GM12878 (cell line): ENCODE measurements around the gene KASH5. TPM values are rescaled to one million over a fixed set of nuclear protein-coding genes. Genes with fewer than 3 reads are reported as not detected.

ENCODE experiments used
- BHLHE40 ChIP-seq, 2 experiments: fragments of 450-650 bp in 1 of 2; IDR thresholded peaks; 2 replicates each; pipeline ENCODE4 v1.6.1; 2011 to 2017; ENCODE audit warnings: low read depth in 2 of 2, borderline replicate concordance in 1 of 2, improper control_type of control experiment in 1 of 2, low read length in 1 of 2, mild to moderate bottlenecking in 1 of 2
- CREB1 ChIP-seq: IDR thresholded peaks from 2 replicates; pipeline ENCODE4 v1.6.1; 2012; ENCODE audit warnings: low read depth, mild to moderate bottlenecking, inconsistent platforms
- EP300 ChIP-seq, 2 experiments: fragments of 150-350 bp in 1 of 2; IDR thresholded peaks; 2 replicates each; pipeline ENCODE4 v1.6.1; 2011 to 2012; ENCODE audit warnings: low read depth in 2 of 2, low read length in 2 of 2, borderline replicate concordance in 1 of 2, improper control_type of control experiment in 1 of 2, inconsistent platforms in 1 of 2; ENCODE audit not compliant: control insufficient read depth in 1 of 2
- EZH2 ChIP-seq: IDR thresholded peaks from 2 replicates; pipeline ENCODE4 v1.6.1; 2012; ENCODE audit warnings: low read depth, mild to moderate bottlenecking, control low read depth, inconsistent platforms, low read length, borderline replicate concordance; ENCODE audit not compliant: control insufficient read depth
- HCFC1 ChIP-seq: fragments of 150-350 bp; IDR thresholded peaks from 2 replicates; pipeline ENCODE4 v1.6.1; 2014; ENCODE audit warnings: low read length
- HSF1 ChIP-seq: fragments of 150-350 bp; IDR thresholded peaks from 2 replicates; pipeline ENCODE4 v1.6.1; 2014; ENCODE audit warnings: mild to moderate bottlenecking, low read depth, low read length
- IRF5 ChIP-seq: fragments of 450-650 bp; IDR thresholded peaks from 2 replicates; pipeline ENCODE4 v1.6.1; 2017; ENCODE audit warnings: borderline replicate concordance
- MEF2A ChIP-seq: IDR thresholded peaks from 2 replicates; pipeline ENCODE4 v1.6.1; 2011; ENCODE audit warnings: low read depth, mild to moderate bottlenecking, low read length, moderate library complexity; ENCODE audit not compliant: insufficient read depth
- MTA2 ChIP-seq: fragments of 450-650 bp; IDR thresholded peaks from 2 replicates; pipeline ENCODE4 v1.6.1; 2016; ENCODE audit warnings: low read depth, mild to moderate bottlenecking, moderate library complexity
- NR2C1 ChIP-seq: fragments of 450-650 bp; IDR thresholded peaks from 2 replicates; pipeline ENCODE4 v1.6.1; 2017; ENCODE audit warnings: antibody characterized with exemption, mild to moderate bottlenecking, moderate library complexity
- POLR2AphosphoS2 ChIP-seq: IDR thresholded peaks from 2 replicates; pipeline ENCODE4 v1.6.1; 2011; ENCODE audit warnings: low read depth, mild to moderate bottlenecking, low read length, improper control_type of control experiment, moderate library complexity
- SP1 ChIP-seq: IDR thresholded peaks from one replicate; pipeline ENCODE4 v1.6.1; 2011; ENCODE audit warnings: low read depth, low read length
- WRNIP1 ChIP-seq: IDR thresholded peaks from 2 replicates; pipeline ENCODE4 v1.6.1; 2011; ENCODE audit warnings: low read depth, low read length, improper control_type of control experiment, borderline replicate concordance
- ZNF217 ChIP-seq: fragments of 450-650 bp; IDR thresholded peaks from 2 replicates; pipeline ENCODE4 v1.6.1; 2017; ENCODE audit warnings: antibody characterized with exemption, mild to moderate bottlenecking
- ZNF24 ChIP-seq: fragments of 450-650 bp; IDR thresholded peaks from 2 replicates; pipeline ENCODE4 v1.6.1; 2017; ENCODE audit warnings: antibody characterized with exemption, mild to moderate bottlenecking
- ZNF592 ChIP-seq: fragments of 450-650 bp; IDR thresholded peaks from 2 replicates; pipeline ENCODE4 v1.6.1; 2017; ENCODE audit warnings: mild to moderate bottlenecking, moderate library complexity
- polyA plus RNA-seq, 11 experiments: library from polyadenylated mRNA; depleted of rRNA in 4 of 11; unstranded in 6 of 11; stranded (reverse) in 5 of 11; fragments of >200 nt; fragmentation: Nextera tagmentation in 4 of 11; fragmentation: Illumina TruSeq in 1 of 11; extraction: Ambion mirVana in 4 of 11; extraction: Trizol in 1 of 11; gene quantifications; 1 replicate in 1 of 11; 2 replicates in 10 of 11; pipeline versions ENCODE4 v1.2.1 to v1.2.3, GENCODE V29; 2011 to 2016; ENCODE audit warnings: inconsistent platforms in 2 of 11, missing spikeins in 2 of 11, low read depth in 1 of 11
- total RNA-seq, 4 experiments: library from RNA; depleted of rRNA in 3 of 4; stranded (reverse); fragments of >200 nt in 3 of 4; fragmentation: Illumina TruSeq in 1 of 4; extraction: Trizol in 1 of 4; gene quantifications; 2 replicates each; pipeline versions ENCODE4 v1.2.1 to v1.2.3, GENCODE V29; 2013 to 2021
- TF ChIP-seq, protein P1 (sequence below): fragments of 450-650 bp; IDR thresholded peaks from 2 replicates; pipeline ENCODE4 v1.6.1; 2016; ENCODE audit warnings: mild to moderate bottlenecking, moderate library complexity, borderline replicate concordance

KASH5 gene
- total and polyA plus RNA-seq, 10 of the 15 experiments (the other 5 are each of a cell fraction or from before 2014, with no cell fraction given): 0.03 to 0.06 (median 0.05) TPM; not detected in 7

DNA sequence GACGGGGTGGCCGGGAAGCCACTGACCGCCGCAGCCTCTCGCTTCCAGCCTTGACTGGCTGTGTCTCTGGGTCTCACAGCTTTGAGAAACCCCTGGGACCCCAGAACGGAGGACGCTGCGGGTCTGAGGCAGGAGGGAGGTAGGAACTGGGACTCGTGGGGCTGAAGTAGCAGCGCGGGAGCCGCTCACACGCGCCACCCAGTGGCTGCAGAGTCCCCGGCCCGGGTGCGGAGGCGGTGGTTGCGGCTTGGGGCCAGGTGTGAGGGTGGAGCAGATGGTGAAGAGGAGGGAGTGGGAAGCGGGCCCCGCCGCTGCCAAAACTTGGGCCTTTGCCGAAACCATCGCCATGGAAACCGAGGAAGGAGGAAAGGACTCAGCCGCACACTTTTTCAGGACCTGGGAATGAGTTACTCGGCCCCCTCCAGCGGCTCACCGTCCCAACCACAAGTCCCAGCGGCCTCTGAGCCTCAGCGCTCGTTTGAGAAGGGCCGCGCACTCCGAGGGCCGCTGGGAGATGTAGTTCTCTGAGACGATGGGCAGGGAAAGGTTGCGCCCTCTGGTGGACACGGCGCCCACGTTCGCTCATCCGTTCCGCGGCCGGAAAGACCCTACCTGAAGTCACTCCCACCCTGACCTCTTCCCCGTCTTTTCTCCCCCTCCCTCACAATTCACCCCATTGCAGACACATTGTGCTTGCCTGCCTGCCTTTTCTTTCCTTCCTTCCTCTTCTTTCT lies 55.5 kb downstream of the KASH5 start (continued):
- no peak for TF ChIP-seq ZNF592
- no peak for TF ChIP-seq POLR2AphosphoS2
- no peak for TF ChIP-seq MEF2A
- 0 out of 2 replicates have a peak, but pooled peaks have one; percentile 31 for TF ChIP-seq ZNF217
- no peak for TF ChIP-seq MTA2
- TF ChIP-seq NR2C1: peak; percentile 51; the same call in 1 of the 2 replicates
- no peak for TF ChIP-seq ZNF24
- TF ChIP-seq EZH2: no peak
- TF ChIP-seq SP1: peak; percentile 63
- TF ChIP-seq EP300 (IDR thresholded peaks at IDR 0.05; ENCODE audit: borderline replicate concordance in 1 of 2, control insufficient read depth in 1 of 2, low read depth in 2 of 2, low read length in 2 of 2): no peak
- TF ChIP-seq WRNIP1: no peak
- peak; percentile 46; the same call in 1 of the 2 replicates for TF ChIP-seq IRF5
- TF ChIP-seq HSF1: no peak
- peak in 1 of 2 experiments; percentile 74; a peak in 2 of 4 replicates for TF ChIP-seq BHLHE40 (IDR thresholded peaks at IDR 0.05; ENCODE audit: borderline replicate concordance in 1 of 2, low read depth in 2 of 2, low read length in 1 of 2)
- peak; percentile 78 for TF ChIP-seq CREB1
- TF ChIP-seq, protein P1, sequence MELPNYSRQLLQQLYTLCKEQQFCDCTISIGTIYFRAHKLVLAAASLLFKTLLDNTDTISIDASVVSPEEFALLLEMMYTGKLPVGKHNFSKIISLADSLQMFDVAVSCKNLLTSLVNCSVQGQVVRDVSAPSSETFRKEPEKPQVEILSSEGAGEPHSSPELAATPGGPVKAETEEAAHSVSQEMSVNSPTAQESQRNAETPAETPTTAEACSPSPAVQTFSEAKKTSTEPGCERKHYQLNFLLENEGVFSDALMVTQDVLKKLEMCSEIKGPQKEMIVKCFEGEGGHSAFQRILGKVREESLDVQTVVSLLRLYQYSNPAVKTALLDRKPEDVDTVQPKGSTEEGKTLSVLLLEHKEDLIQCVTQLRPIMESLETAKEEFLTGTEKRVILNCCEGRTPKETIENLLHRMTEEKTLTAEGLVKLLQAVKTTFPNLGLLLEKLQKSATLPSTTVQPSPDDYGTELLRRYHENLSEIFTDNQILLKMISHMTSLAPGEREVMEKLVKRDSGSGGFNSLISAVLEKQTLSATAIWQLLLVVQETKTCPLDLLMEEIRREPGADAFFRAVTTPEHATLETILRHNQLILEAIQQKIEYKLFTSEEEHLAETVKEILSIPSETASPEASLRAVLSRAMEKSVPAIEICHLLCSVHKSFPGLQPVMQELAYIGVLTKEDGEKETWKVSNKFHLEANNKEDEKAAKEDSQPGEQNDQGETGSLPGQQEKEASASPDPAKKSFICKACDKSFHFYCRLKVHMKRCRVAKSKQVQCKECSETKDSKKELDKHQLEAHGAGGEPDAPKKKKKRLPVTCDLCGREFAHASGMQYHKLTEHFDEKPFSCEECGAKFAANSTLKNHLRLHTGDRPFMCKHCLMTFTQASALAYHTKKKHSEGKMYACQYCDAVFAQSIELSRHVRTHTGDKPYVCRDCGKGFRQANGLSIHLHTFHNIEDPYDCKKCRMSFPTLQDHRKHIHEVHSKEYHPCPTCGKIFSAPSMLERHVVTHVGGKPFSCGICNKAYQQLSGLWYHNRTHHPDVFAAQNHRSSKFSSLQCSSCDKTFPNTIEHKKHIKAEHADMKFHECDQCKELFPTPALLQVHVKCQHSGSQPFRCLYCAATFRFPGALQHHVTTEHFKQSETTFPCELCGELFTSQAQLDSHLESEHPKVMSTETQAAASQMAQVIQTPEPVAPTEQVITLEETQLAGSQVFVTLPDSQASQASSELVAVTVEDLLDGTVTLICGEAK: peak; percentile 46; the same call in 1 of the 2 replicates
- peak; percentile 99 for TF ChIP-seq HCFC1
